Osteocyte (in vitro differentiated cells): ENCODE results near the gene SHMT1. TPM values are rescaled to one million over a fixed set of nuclear protein-coding genes. Genes with fewer than 3 reads are reported as not detected.

Experiments
- DNase-seq: peaks from one replicate; pipeline ENCODE4 v3.0.0; 2021; ENCODE audit warnings: mixed read lengths; ENCODE audit not compliant: unreplicated experiment; ENCODE audit errors: extremely low spot score
- H3K27ac Mint-ChIP-seq: one replicate; pipeline ENCODE4 v1.8.0; 2021; ENCODE audit warnings: mild to moderate bottlenecking, mixed read lengths; ENCODE audit not compliant: unreplicated experiment
- H3K27me3 Mint-ChIP-seq: one replicate; pipeline ENCODE4 v1.8.0; 2021; ENCODE audit warnings: mixed read lengths; ENCODE audit not compliant: unreplicated experiment
- H3K36me3 Mint-ChIP-seq: one replicate; pipeline ENCODE4 v1.8.0; 2021; ENCODE audit warnings: mixed read lengths; ENCODE audit not compliant: unreplicated experiment
- H3K4me1 Mint-ChIP-seq: one replicate; pipeline ENCODE4 v1.8.0; 2021; ENCODE audit warnings: mixed read lengths; ENCODE audit not compliant: unreplicated experiment
- H3K4me3 Mint-ChIP-seq: one replicate; pipeline ENCODE4 v1.8.0; 2021; ENCODE audit warnings: mild to moderate bottlenecking, moderate library complexity, mixed read lengths; ENCODE audit not compliant: unreplicated experiment
- H3K9me3 Mint-ChIP-seq: one replicate; pipeline ENCODE4 v1.8.0; 2021; ENCODE audit warnings: mixed read lengths; ENCODE audit not compliant: unreplicated experiment
- total RNA-seq: library from RNA; stranded (reverse); gene quantifications from 2 replicates; pipeline ENCODE4 v1.2.1, GENCODE V29; 2021
- TF ChIP-seq, protein P1 (sequence below): fragments of 200-600 bp; sonication (generic); IDR thresholded peaks from 2 replicates; pipeline ENCODE4 v1.5.0; 2021; ENCODE audit warnings: antibody characterized with exemption, mild to moderate bottlenecking, moderate library complexity

SHMT1 gene
- total RNA-seq, 1 donor from 2014 or later = 5.4 TPM

DNA sequence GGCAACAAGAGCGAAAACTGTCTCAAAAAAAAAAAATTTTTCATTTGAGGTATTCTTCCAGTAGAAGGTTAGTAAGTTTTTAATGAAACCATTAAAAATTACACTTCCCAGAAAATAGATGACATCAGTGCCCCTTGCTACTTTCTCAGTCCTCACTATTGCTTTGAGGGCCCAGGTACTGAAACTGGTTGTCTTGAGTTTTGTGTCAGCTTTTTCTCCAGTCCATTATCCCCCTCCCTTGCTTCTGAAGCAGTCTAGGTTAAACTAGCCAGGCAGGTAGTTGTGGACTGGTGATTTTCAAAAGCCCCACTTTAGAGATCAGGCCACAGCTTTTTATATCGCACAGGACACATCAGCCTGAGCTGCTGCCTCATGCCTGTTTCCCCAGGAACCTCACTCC lies 37.3 kb downstream of the SHMT1 start:
- peaks cover 25% of the 10 kb centered on the region for H3K36me3 Mint-ChIP-seq
- TF ChIP-seq, protein P1, sequence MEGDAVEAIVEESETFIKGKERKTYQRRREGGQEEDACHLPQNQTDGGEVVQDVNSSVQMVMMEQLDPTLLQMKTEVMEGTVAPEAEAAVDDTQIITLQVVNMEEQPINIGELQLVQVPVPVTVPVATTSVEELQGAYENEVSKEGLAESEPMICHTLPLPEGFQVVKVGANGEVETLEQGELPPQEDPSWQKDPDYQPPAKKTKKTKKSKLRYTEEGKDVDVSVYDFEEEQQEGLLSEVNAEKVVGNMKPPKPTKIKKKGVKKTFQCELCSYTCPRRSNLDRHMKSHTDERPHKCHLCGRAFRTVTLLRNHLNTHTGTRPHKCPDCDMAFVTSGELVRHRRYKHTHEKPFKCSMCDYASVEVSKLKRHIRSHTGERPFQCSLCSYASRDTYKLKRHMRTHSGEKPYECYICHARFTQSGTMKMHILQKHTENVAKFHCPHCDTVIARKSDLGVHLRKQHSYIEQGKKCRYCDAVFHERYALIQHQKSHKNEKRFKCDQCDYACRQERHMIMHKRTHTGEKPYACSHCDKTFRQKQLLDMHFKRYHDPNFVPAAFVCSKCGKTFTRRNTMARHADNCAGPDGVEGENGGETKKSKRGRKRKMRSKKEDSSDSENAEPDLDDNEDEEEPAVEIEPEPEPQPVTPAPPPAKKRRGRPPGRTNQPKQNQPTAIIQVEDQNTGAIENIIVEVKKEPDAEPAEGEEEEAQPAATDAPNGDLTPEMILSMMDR = no peak
- DNase-seq = no peak
- no peak overlapping the region for H3K27ac Mint-ChIP-seq
- no peaks in the 10 kb centered on the region for H3K27me3 Mint-ChIP-seq
- no peaks in the 10 kb centered on the region for H3K9me3 Mint-ChIP-seq
- H3K4me1 Mint-ChIP-seq = no peaks in the 10 kb centered on the region
- no peak overlapping the region for H3K4me3 Mint-ChIP-seq

DNA sequence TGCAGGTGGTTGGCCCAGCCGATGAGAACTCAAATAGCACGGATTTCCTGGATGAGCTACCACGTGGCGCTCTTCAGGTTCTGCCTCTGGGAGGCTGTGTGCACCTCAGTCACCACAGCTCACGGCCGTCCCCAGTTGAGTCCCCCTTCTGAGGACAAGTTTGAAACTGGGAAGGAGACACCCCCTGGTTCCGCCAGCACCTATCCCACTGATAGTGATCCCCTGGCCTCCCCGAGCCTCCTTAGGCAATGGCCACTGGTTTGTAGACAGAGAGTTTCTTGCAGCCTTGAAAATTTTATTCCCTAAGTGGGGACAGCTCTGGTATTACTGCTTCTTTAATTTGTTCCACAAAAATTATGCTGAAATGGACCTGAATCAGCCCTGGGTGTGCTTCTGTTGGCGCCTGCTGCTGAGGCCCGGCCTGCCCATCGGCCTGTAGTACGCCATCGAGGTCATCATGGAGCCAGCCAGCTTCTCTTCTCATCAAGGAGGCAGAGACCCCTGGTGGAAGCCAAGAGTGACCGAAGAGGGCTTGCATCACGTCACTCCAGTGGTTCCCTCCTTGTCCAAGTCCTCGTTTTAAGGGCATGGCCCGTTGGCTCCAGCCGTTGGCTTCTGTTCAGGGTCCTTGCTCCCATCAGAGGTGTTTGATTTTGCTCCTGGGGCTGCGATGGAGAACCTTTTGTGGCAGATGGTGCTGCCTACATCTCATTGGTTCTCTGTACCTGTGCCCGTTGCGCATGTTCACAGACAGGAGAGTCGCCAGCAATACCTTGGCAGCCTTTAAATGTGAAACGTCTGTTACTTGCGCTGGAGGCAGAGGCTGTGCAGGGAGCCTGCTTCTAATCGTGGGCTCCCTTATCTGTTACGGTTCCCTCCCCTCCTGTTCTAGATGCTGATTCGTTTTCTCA lies 39.0 kb downstream of the SHMT1 start:
- Mint-ChIP-seq H3K27ac (no peak overlapping the region), H3K4me1 (peaks cover 10% of the 10 kb centered on the region), H3K27me3 (no peaks in the 10 kb centered on the region), H3K4me3 (no peak overlapping the region), H3K36me3 (peaks cover 25% of the 10 kb centered on the region), H3K9me3 (no peaks in the 10 kb centered on the region)
- DNase-seq = no peak
- TF ChIP-seq, protein P1 = no peak

DNA sequence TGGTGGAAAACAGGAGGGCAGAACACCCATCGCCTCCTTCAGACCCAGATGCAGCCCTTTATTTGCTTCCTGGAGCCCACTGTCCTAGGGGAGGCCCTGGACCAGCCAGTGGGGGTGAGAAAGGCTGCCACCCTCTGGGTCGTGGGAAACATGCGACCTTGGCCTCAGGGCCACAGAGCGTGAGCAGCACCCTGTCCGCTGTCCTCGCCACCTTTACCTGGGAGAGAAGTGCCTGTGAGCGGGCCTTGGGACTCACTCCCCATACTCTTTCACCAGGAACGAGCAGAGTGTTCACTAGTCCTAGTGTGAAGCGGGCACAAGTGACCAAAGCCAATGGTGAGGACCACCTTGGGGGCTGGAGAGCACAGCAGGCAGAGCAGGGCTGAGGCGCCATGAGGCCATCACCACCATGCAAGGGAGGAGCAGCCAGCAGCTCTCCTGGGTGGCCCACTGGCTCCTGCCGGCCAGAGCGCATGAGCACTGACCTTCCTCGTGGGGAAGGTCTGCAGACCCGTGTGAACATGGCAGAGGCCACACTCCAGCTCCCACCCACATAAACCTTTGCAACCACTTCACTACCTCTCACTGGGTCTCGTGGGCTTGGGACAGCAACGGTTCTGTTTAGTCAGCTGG lies 39.7 kb downstream of the SHMT1 start:
- H3K4me3 Mint-ChIP-seq = no peak overlapping the region
- peaks cover 18% of the 10 kb centered on the region for H3K4me1 Mint-ChIP-seq
- DNase-seq = no peak

DNA sequence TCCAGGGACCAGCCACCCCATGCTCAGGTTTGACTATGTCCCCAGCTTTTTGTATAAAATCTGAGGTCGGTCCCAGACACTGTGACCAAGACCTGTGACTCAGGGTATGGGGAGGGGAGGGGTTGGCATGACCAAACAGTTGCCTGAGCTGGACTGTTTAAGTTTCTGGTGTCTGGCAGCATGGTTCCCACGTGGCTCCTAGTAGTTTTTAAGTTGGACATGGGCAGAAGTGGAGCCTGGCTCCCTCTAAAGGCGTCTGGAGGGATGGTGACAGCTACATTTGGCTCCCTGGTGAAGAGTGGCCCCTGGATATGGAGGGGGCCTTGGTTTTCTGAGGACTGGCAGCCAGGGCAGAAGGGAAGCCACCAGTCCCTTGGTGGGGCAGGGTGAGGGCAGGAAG lies 40.3 kb downstream of the SHMT1 start:
- Mint-ChIP-seq H3K27ac (no peak overlapping the region), H3K4me3 (no peak overlapping the region), H3K4me1 (peaks cover 23% of the 10 kb centered on the region), H3K27me3 (no peaks in the 10 kb centered on the region), H3K9me3 (no peaks in the 10 kb centered on the region), H3K36me3 (peaks cover 24% of the 10 kb centered on the region)
- DNase-seq = no peak
- TF ChIP-seq, protein P1 = no peak

More for the DNA sequence above, 39.7 kb downstream of the SHMT1 start:
- TF ChIP-seq, protein P1 = no peak
- Mint-ChIP-seq H3K27me3 (no peaks in the 10 kb centered on the region), H3K36me3 (peaks cover 24% of the 10 kb centered on the region), H3K9me3 (no peaks in the 10 kb centered on the region), H3K27ac (no peak overlapping the region)

DNA sequence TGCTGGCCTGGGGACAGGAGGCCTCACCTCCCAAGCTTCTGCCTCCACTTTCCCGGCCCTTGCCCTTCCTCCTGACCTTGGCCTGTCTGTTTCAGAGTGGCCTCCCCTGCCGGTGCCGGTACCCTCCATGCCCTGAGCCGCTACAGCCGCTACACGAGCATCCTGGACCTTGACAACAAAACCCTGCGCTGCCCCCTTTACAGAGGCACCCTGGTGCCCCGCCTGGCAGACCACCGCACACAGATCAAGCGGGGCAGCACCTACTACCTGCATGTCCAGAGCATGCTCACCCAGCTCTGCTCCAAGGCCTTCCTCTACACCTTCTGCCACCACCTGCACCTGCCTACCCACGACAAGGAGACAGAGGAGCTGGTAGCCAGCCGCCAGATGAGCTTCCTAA lies 40.8 kb downstream of the SHMT1 start:
- no peak for DNase-seq
- Mint-ChIP-seq H3K36me3 (peaks cover 24% of the 10 kb centered on the region), H3K9me3 (no peaks in the 10 kb centered on the region), H3K27ac (no peak overlapping the region), H3K27me3 (no peaks in the 10 kb centered on the region), H3K4me3 (no peak overlapping the region), H3K4me1 (peaks cover 27% of the 10 kb centered on the region)
- TF ChIP-seq, protein P1 = no peak
